MM.1S (cell line): Measurements from ENCODE around the gene CCDC127.

Experiments used
- DNase-seq: peaks from one replicate; pipeline ENCODE4 v3.0.0-alpha.2; 2015
- H2AFZ ChIP-seq: fragments of 300-600 bp; sonication (generic); 2 replicates; pipeline ENCODE4 v1.6.0; 2016; ENCODE audit warnings: antibody characterized with exemption, low read length
- H3F3A ChIP-seq: fragments of 300-600 bp; sonication (generic); 2 replicates; pipeline ENCODE4 v1.6.1; 2016; ENCODE audit warnings: mild to moderate bottlenecking, antibody characterized with exemption, low read length, moderate library complexity, mixed read lengths; ENCODE audit not compliant: insufficient read depth
- H3K27ac ChIP-seq: fragments of 300-600 bp; sonication (generic); 2 replicates; pipeline ENCODE4 v1.5.1; 2016; ENCODE audit warnings: mild to moderate bottlenecking, low read length
- H3K27me3 ChIP-seq: fragments of 300-600 bp; sonication (generic); replicated peaks from 2 replicates; pipeline ENCODE4 v1.6.0; 2016; ENCODE audit warnings: low read length; ENCODE audit not compliant: insufficient read depth
- H3K36me3 ChIP-seq: fragments of 300-600 bp; sonication (generic); replicated peaks from 2 replicates; pipeline ENCODE4 v1.6.1; 2016; ENCODE audit warnings: mild to moderate bottlenecking, low read length, mixed read lengths; ENCODE audit not compliant: insufficient read depth
- H3K4me1 ChIP-seq: fragments of 300-600 bp; sonication (generic); 2 replicates; pipeline ENCODE4 v1.6.1; 2016; ENCODE audit warnings: low read length, mixed read lengths
- H3K4me2 ChIP-seq: fragments of 300-600 bp; sonication (generic); 2 replicates; pipeline ENCODE4 v1.6.0; 2016; ENCODE audit warnings: low read depth, low read length
- H3K4me3 ChIP-seq: fragments of 300-600 bp; sonication (generic); 2 replicates; pipeline ENCODE4 v1.5.1; 2016; ENCODE audit warnings: low read length, mixed read lengths
- H3K79me2 ChIP-seq: fragments of 300-600 bp; sonication (generic); 2 replicates; pipeline ENCODE4 v1.6.1; 2016; ENCODE audit warnings: mixed run types, low read length, mixed read lengths
- H3K9ac ChIP-seq: fragments of 300-600 bp; sonication (generic); 2 replicates; pipeline ENCODE4 v1.6.1; 2016; ENCODE audit warnings: low read length, mixed read lengths
- H3K9me2 ChIP-seq: fragments of 300-600 bp; sonication (generic); replicated peaks from 2 replicates; pipeline ENCODE4 v1.6.1; 2016; ENCODE audit warnings: mild to moderate bottlenecking, low read length, mixed read lengths; ENCODE audit not compliant: insufficient read depth
- H3K9me3 ChIP-seq: fragments of 300-600 bp; sonication (generic); replicated peaks from 2 replicates; pipeline ENCODE4 v1.6.1; 2016; ENCODE audit warnings: mild to moderate bottlenecking, low read length, mixed read lengths; ENCODE audit not compliant: insufficient read depth
- H4K20me1 ChIP-seq: fragments of 300-600 bp; sonication (generic); 2 replicates; pipeline ENCODE4 v1.6.1; 2016; ENCODE audit warnings: mild to moderate bottlenecking, low read length, moderate library complexity, mixed read lengths; ENCODE audit not compliant: insufficient read depth
- EZH2 ChIP-seq: fragments of 300-600 bp; sonication (generic); optimal IDR thresholded peaks from 2 replicates; pipeline ENCODE3; 2017; ENCODE audit warnings: low read depth, mild to moderate bottlenecking, antibody characterized with exemption, low read length, mixed read lengths
- EZH2phosphoT487 ChIP-seq: fragments of 300-600 bp; sonication (generic); IDR thresholded peaks from 2 replicates; pipeline ENCODE4 v1.6.1; 2018; ENCODE audit warnings: antibody characterized with exemption, low read length
- TF ChIP-seq, protein P1 (sequence below): fragments of 300-600 bp; sonication (generic); IDR thresholded peaks from 2 replicates; pipeline ENCODE4 v1.5.1; 2016; ENCODE audit warnings: antibody characterized with exemption, low read length, mixed read lengths

Gene CCDC127

DNA sequence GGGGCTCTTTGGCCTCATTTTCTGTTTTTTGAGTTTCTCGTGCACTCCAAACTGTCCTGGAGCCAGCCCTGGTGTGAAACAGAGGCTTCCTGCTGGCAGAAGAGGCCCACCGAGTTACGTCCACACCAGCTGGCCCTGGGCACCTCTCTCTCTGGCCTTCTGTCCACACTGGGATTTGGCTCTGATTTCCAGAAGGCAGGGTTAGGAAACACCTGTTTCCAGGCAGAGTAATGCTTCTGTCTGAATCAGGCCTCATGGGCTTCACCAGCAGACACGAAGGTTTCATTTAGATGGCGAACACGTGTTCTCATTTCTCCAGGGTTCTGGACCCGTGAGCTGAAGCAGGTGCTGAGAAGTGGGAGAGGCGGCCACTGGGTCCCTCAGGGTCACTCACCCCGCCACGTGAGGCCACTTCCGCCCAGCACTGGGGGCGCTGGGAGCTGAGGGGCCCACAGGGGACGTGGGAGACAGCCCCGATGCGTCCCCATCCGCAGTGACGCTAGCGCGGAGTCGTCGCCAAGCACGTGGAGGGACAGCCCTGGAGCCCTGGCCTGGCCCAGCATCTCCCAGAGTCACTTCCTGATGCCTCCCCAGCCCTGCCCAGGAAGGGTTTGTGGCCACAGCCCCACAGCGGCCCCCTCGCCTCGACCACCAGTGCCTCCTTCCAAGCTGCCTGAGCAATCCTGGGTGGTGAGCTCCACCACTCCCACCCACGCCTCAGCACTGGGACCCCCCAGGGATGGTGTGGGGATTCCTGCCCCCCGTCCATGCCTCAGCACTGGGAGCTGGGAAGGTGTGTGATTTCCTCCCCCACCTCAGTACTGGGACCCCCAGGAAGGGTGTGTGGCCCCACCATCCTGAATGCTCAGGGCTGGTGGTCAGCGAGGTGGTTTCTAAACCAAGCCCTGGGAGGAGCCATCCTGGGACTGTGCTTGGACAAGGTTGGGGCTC is 31.6 kb downstream of the CCDC127 start:
- no peaks in the 10 kb centered on the region for H4K20me1 ChIP-seq
- H3K4me2 ChIP-seq, result no peak overlapping the region
- H3K4me1 ChIP-seq, result peaks cover 28% of the 10 kb centered on the region
- no peaks in the 10 kb centered on the region for H3K36me3 ChIP-seq
- no peak for DNase-seq
- H2AFZ ChIP-seq, result no peak overlapping the region
- H3K27me3 ChIP-seq, result no peaks in the 10 kb centered on the region
- H3K27ac ChIP-seq, result no peak overlapping the region
- no peak overlapping the region for H3K4me3 ChIP-seq
- H3K9me2 ChIP-seq, result no peaks in the 10 kb centered on the region
- H3K9me3 ChIP-seq, result no peaks in the 10 kb centered on the region
- peaks cover 19% of the 10 kb centered on the region for H3F3A ChIP-seq
- TF ChIP-seq, protein P1, sequence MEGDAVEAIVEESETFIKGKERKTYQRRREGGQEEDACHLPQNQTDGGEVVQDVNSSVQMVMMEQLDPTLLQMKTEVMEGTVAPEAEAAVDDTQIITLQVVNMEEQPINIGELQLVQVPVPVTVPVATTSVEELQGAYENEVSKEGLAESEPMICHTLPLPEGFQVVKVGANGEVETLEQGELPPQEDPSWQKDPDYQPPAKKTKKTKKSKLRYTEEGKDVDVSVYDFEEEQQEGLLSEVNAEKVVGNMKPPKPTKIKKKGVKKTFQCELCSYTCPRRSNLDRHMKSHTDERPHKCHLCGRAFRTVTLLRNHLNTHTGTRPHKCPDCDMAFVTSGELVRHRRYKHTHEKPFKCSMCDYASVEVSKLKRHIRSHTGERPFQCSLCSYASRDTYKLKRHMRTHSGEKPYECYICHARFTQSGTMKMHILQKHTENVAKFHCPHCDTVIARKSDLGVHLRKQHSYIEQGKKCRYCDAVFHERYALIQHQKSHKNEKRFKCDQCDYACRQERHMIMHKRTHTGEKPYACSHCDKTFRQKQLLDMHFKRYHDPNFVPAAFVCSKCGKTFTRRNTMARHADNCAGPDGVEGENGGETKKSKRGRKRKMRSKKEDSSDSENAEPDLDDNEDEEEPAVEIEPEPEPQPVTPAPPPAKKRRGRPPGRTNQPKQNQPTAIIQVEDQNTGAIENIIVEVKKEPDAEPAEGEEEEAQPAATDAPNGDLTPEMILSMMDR, result no peak
- TF ChIP-seq EZH2 (no peak), EZH2phosphoT487 (no peak)
- no peak overlapping the region for H3K9ac ChIP-seq
- peaks cover 15% of the 10 kb centered on the region for H3K79me2 ChIP-seq

- Histone ChIP-seq H3K9me2 (no peaks in the 10 kb centered on the region), H4K20me1 (no peaks in the 10 kb centered on the region), H3K4me1 (peaks cover 23% of the 10 kb centered on the region), H3K9ac (no peak overlapping the region), H3K27me3 (0 out of 2 replicates have a peak, but pooled peaks cover 2% of the 10 kb centered on the region), H3K9me3 (no peaks in the 10 kb centered on the region), H3F3A (peaks cover 10% of the 10 kb centered on the region; the same call in 1 of the 2 replicates), H2AFZ (no peak overlapping the region), H3K79me2 (peaks cover 14% of the 10 kb centered on the region), H3K27ac (no peak overlapping the region), H3K4me3 (no peak overlapping the region), H3K36me3 (no peaks in the 10 kb centered on the region), H3K4me2 (no peak overlapping the region)
- DNase-seq, result no peak
- TF ChIP-seq EZH2 (no peak), EZH2phosphoT487 (no peak)
- TF ChIP-seq, protein P1, result no peak
Measured at GRCh38 chr5:185095-186070, 32.6 kb downstream of the CCDC127 start.

- Histone ChIP-seq H3K4me1 (peaks cover 15% of the 10 kb centered on the region), H2AFZ (no peak overlapping the region), H3K27ac (no peak overlapping the region), H3K4me2 (no peak overlapping the region), H3K4me3 (no peak overlapping the region), H3K9me2 (no peaks in the 10 kb centered on the region), H3F3A (peaks cover 3% of the 10 kb centered on the region; the same call in 1 of the 2 replicates), H3K79me2 (peaks cover 9% of the 10 kb centered on the region), H3K9ac (no peak overlapping the region), H3K9me3 (no peaks in the 10 kb centered on the region), H4K20me1 (no peaks in the 10 kb centered on the region), H3K27me3 (0 out of 2 replicates have a peak, but pooled peaks cover 4% of the 10 kb centered on the region), H3K36me3 (no peaks in the 10 kb centered on the region)
- no peak for DNase-seq
- TF ChIP-seq, protein P1, result no peak
- TF ChIP-seq EZH2 (no peak), EZH2phosphoT487 (no peak)
Measured at GRCh38 chr5:184471-184870, 33.5 kb downstream of the CCDC127 start.
